Stomach (tissue), 4 donors: Measurements from ENCODE around the gene SETD1B.

Source experiments
- POLR2A ChIP-seq, 4 donors: fragments of 450-650 bp; IDR thresholded peaks; one replicate each; pipeline ENCODE4 v1.6.1; 2016; ENCODE audit warnings: antibody characterized with exemption in 4 of 4, control low read depth in 2 of 4, mild to moderate bottlenecking in 1 of 4, moderate library complexity in 1 of 4
- TF ChIP-seq, protein P1 (sequence below), 7 experiments: fragments of 450-650 bp in 4 of 7; fragments of 200-600 bp in 3 of 7; sonication (generic) in 3 of 7; IDR thresholded peaks; one replicate each; pipeline ENCODE4 v1.5.1; 2016 to 2019; ENCODE audit warnings: antibody characterized with exemption in 7 of 7, control low read depth in 2 of 7, mild to moderate bottlenecking in 1 of 7

DNA sequence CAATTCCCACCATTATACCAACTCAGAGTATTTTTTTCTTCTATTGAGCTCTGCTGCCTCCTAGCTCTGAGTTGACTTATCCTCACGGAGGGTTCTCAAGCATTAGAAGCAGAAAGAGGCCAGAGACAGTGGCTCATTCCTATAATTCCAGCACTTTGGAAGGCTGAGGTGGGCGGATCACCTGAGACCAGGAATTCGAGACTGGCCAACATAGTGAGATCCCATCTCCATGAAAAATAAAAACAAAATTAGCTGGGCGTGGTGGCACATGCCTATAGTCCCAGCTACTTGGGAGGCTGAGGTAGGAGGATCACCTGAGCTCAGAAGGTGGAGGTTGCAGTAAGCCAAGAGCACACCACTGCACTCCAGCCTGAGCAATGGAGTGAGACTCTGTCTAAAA, 33.9 kb downstream of the SETD1B start:
- TF ChIP-seq, protein P1, sequence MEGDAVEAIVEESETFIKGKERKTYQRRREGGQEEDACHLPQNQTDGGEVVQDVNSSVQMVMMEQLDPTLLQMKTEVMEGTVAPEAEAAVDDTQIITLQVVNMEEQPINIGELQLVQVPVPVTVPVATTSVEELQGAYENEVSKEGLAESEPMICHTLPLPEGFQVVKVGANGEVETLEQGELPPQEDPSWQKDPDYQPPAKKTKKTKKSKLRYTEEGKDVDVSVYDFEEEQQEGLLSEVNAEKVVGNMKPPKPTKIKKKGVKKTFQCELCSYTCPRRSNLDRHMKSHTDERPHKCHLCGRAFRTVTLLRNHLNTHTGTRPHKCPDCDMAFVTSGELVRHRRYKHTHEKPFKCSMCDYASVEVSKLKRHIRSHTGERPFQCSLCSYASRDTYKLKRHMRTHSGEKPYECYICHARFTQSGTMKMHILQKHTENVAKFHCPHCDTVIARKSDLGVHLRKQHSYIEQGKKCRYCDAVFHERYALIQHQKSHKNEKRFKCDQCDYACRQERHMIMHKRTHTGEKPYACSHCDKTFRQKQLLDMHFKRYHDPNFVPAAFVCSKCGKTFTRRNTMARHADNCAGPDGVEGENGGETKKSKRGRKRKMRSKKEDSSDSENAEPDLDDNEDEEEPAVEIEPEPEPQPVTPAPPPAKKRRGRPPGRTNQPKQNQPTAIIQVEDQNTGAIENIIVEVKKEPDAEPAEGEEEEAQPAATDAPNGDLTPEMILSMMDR (IDR thresholded peaks at IDR 0.05): no peak
- TF ChIP-seq POLR2A (IDR thresholded peaks at IDR 0.05): no peak
